ENCODE measurements around the gene ZNF587. TPM values are rescaled to one million over a fixed set of nuclear protein-coding genes. Genes with fewer than 3 reads are reported as not detected.

Gene ZNF587
- total and polyA plus RNA-seq, 2 of the 13 experiments (the other 11 are each of a cell fraction or from before 2014, with no cell fraction given), result 8.7 to 17.5 TPM

DNA sequence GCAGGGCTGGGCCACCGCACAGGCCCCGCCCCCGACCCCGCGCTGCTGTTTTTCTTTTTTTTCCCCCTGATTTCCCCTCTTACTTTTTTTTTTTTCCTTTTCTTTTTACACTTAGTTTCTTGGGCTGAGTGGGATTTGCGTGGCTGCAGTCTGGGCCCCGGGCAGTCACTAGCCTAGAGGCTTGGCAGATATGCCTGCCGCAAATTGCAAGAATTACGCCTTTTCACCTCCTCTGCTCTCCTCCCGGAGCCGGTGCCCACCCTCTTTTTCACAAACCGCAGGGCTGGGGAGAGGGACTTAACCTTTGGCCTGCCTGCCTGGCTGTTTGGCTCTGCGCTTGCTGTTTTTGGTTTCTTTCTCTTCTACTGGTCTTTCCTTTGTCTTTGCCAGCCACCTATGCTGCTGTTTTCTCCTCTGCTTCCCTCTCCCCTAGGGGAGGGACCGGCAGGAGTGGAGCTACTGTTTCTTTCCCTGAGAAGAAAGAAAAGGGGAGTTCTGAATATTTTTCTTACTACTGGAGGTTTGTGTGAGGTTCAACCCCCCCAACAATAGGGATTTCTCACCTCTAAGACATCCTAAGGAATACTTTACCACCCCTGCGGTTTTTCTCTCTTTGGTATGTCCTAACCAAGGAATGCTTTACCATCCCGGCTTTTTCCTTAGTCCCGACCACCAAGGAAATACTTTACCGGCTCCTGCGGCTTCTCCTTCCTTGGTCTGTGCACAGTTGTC is 45.9 kb upstream of the ZNF587 start (continued):
- TF ChIP-seq, protein P1, sequence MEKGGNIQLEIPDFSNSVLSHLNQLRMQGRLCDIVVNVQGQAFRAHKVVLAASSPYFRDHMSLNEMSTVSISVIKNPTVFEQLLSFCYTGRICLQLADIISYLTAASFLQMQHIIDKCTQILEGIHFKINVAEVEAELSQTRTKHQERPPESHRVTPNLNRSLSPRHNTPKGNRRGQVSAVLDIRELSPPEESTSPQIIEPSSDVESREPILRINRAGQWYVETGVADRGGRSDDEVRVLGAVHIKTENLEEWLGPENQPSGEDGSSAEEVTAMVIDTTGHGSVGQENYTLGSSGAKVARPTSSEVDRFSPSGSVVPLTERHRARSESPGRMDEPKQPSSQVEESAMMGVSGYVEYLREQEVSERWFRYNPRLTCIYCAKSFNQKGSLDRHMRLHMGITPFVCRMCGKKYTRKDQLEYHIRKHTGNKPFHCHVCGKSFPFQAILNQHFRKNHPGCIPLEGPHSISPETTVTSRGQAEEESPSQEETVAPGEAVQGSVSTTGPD (CRISPR knock-in tag; IDR thresholded peaks at IDR 0.05), result no peak
- TF ChIP-seq DNMT3B (CRISPR knock-in tag; conservative IDR thresholded peaks at IDR 0.05) (no peak), ETV6 (CRISPR knock-in tag; conservative IDR thresholded peaks at IDR 0.05) (no peak), ZSCAN9 (CRISPR knock-in tag; IDR thresholded peaks at IDR 0.05; ENCODE audit: borderline replicate concordance) (no peak), ZNF235 (CRISPR knock-in tag; IDR thresholded peaks at IDR 0.05; ENCODE audit: borderline replicate concordance) (no peak), XRCC5 (optimal IDR thresholded peaks at IDR 0.05; ENCODE audit: low read length) (no peak), HMG20A (CRISPR knock-in tag; IDR thresholded peaks at IDR 0.05; ENCODE audit: borderline replicate concordance) (no peak), KDM2A (CRISPR knock-in tag; IDR thresholded peaks at IDR 0.05; ENCODE audit: borderline replicate concordance, low read depth) (peak; percentile 52; the same call in 1 of the 2 replicates)
- TF ChIP-seq, protein P2, sequence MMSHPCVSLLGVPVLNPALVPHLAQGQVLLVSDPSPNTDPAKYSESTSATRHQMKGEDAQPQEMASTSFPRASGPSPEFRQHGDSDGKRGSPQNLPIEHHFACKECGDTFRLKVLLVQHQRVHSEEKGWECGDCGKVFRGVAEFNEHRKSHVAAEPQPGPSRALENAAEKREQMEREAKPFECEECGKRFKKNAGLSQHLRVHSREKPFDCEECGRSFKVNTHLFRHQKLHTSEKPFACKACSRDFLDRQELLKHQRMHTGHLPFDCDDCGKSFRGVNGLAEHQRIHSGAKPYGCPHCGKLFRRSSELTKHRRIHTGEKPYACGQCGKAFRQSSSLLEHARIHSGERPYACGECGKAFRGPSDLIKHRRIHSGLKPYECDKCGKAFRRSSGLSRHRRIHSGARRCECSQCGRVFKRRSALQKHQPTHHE (CRISPR knock-in tag; IDR thresholded peaks at IDR 0.05; ENCODE audit: borderline replicate concordance), result no peak
- TF ChIP-seq, protein P3, sequence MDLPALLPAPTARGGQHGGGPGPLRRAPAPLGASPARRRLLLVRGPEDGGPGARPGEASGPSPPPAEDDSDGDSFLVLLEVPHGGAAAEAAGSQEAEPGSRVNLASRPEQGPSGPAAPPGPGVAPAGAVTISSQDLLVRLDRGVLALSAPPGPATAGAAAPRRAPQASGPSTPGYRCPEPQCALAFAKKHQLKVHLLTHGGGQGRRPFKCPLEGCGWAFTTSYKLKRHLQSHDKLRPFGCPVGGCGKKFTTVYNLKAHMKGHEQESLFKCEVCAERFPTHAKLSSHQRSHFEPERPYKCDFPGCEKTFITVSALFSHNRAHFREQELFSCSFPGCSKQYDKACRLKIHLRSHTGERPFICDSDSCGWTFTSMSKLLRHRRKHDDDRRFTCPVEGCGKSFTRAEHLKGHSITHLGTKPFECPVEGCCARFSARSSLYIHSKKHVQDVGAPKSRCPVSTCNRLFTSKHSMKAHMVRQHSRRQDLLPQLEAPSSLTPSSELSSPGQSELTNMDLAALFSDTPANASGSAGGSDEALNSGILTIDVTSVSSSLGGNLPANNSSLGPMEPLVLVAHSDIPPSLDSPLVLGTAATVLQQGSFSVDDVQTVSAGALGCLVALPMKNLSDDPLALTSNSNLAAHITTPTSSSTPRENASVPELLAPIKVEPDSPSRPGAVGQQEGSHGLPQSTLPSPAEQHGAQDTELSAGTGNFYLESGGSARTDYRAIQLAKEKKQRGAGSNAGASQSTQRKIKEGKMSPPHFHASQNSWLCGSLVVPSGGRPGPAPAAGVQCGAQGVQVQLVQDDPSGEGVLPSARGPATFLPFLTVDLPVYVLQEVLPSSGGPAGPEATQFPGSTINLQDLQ (CRISPR knock-in tag; IDR thresholded peaks at IDR 0.05), result no peak
- TF ChIP-seq, protein P4, sequence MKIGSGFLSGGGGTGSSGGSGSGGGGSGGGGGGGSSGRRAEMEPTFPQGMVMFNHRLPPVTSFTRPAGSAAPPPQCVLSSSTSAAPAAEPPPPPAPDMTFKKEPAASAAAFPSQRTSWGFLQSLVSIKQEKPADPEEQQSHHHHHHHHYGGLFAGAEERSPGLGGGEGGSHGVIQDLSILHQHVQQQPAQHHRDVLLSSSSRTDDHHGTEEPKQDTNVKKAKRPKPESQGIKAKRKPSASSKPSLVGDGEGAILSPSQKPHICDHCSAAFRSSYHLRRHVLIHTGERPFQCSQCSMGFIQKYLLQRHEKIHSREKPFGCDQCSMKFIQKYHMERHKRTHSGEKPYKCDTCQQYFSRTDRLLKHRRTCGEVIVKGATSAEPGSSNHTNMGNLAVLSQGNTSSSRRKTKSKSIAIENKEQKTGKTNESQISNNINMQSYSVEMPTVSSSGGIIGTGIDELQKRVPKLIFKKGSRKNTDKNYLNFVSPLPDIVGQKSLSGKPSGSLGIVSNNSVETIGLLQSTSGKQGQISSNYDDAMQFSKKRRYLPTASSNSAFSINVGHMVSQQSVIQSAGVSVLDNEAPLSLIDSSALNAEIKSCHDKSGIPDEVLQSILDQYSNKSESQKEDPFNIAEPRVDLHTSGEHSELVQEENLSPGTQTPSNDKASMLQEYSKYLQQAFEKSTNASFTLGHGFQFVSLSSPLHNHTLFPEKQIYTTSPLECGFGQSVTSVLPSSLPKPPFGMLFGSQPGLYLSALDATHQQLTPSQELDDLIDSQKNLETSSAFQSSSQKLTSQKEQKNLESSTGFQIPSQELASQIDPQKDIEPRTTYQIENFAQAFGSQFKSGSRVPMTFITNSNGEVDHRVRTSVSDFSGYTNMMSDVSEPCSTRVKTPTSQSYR (CRISPR knock-in tag; IDR thresholded peaks at IDR 0.05; ENCODE audit: borderline replicate concordance), result no peak
- TF ChIP-seq, protein P5, sequence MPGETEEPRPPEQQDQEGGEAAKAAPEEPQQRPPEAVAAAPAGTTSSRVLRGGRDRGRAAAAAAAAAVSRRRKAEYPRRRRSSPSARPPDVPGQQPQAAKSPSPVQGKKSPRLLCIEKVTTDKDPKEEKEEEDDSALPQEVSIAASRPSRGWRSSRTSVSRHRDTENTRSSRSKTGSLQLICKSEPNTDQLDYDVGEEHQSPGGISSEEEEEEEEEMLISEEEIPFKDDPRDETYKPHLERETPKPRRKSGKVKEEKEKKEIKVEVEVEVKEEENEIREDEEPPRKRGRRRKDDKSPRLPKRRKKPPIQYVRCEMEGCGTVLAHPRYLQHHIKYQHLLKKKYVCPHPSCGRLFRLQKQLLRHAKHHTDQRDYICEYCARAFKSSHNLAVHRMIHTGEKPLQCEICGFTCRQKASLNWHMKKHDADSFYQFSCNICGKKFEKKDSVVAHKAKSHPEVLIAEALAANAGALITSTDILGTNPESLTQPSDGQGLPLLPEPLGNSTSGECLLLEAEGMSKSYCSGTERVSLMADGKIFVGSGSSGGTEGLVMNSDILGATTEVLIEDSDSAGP (CRISPR knock-in tag; IDR thresholded peaks at IDR 0.05; ENCODE audit: borderline replicate concordance), result no peak
- TF ChIP-seq, protein P6, sequence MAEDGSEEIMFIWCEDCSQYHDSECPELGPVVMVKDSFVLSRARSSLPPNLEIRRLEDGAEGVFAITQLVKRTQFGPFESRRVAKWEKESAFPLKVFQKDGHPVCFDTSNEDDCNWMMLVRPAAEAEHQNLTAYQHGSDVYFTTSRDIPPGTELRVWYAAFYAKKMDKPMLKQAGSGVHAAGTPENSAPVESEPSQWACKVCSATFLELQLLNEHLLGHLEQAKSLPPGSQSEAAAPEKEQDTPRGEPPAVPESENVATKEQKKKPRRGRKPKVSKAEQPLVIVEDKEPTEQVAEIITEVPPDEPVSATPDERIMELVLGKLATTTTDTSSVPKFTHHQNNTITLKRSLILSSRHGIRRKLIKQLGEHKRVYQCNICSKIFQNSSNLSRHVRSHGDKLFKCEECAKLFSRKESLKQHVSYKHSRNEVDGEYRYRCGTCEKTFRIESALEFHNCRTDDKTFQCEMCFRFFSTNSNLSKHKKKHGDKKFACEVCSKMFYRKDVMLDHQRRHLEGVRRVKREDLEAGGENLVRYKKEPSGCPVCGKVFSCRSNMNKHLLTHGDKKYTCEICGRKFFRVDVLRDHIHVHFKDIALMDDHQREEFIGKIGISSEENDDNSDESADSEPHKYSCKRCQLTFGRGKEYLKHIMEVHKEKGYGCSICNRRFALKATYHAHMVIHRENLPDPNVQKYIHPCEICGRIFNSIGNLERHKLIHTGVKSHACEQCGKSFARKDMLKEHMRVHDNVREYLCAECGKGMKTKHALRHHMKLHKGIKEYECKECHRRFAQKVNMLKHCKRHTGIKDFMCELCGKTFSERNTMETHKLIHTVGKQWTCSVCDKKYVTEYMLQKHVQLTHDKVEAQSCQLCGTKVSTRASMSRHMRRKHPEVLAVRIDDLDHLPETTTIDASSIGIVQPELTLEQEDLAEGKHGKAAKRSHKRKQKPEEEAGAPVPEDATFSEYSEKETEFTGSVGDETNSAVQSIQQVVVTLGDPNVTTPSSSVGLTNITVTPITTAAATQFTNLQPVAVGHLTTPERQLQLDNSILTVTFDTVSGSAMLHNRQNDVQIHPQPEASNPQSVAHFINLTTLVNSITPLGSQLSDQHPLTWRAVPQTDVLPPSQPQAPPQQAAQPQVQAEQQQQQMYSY (CRISPR knock-in tag; IDR thresholded peaks at IDR 0.05), result no peak
